Measurements from ENCODE around the gene DMKN. TPM values are rescaled to one million over a fixed set of nuclear protein-coding genes. Genes with fewer than 3 reads are reported as not detected.

Gene DMKN
- polyA plus RNA-seq, 3 donors, result not detected

- H3K36me3 ChIP-seq (replicated peaks in 1 of 2; ENCODE audit: control insufficient read depth in 1 of 2, insufficient read depth in 2 of 2, low read length in 2 of 2), result no peaks in the 10 kb centered on the region
- Mint-ChIP-seq H3K27ac (peak overlapping the region in 1 of 7 donors; percentile 40), H3K4me1 (peaks cover 7% of the 10 kb centered on the region), H3K36me3 (no peaks in the 10 kb centered on the region), H3K9me3 (peaks cover 0 to 2% (median 0%) of the 10 kb centered on the region in 7 donors), H3K27me3 (ENCODE audit: low read depth in 3 of 3) (peaks cover 16 to 18% (median 16%) of the 10 kb centered on the region in 3 donors), H3K4me3 (no peak overlapping the region)
- H2AFZ ChIP-seq (ENCODE audit: insufficient read depth, low read depth, low read length, poor library complexity, severe bottlenecking), result no peak overlapping the region
- DNase-seq, result no peak
- no peaks in the 10 kb centered on the region for H3K9me3 ChIP-seq (replicated peaks in 1 of 2; ENCODE audit: control insufficient read depth in 1 of 2, insufficient read depth in 1 of 2, low read length in 2 of 2)
- H3K79me2 ChIP-seq (ENCODE audit: insufficient read depth, low read length), result no peaks in the 10 kb centered on the region
- intact Hi-C loops (cut with micrococcal nuclease), result loop anchor here in 1 of 2 donors (10.0 kb wide), 1 partner anchor 139 kb away; the partner anchor contains the start of gene FFAR3
- no peak for TF ChIP-seq CTCF (IDR thresholded peaks at IDR 0.05)
- no peak overlapping the region for H3K9ac ChIP-seq (ENCODE audit: insufficient read depth, low read length, poor library complexity, severe bottlenecking)
- no peaks in the 10 kb centered on the region for H4K20me1 ChIP-seq (ENCODE audit: insufficient read depth, low read length)
- no peaks in the 10 kb centered on the region for H3K27me3 ChIP-seq (ENCODE audit: control insufficient read depth in 2 of 2, insufficient read depth in 2 of 2, low read length in 2 of 2)
- H3K4me3 ChIP-seq (replicated peaks in 1 of 3; ENCODE audit: low read depth in 2 of 3, low read length in 3 of 3), result no peak overlapping the region
- peaks cover 0 to 5% of the 10 kb centered on the region in 2 donors for H3K4me1 ChIP-seq (ENCODE audit: control insufficient read depth in 1 of 2, insufficient read depth in 2 of 2, low read length in 2 of 2)
- WGBS (ENCODE audit: insufficient coverage), result 100% methylated on average over 2 of the region's 9 CpGs
- no peak overlapping the region for H3K4me2 ChIP-seq (replicated peaks; ENCODE audit: extremely low read depth, low read length, poor library complexity, severe bottlenecking)
- H3K27ac ChIP-seq (ENCODE audit: low read depth in 1 of 2, low read length in 2 of 2), result no peak overlapping the region
Measured at GRCh38 chr19:35493971-35494370, 19.5 kb downstream of the DMKN start.

- no peaks in the 10 kb centered on the region for H3K36me3 Mint-ChIP-seq
- Histone ChIP-seq H3K4me2 (replicated peaks; ENCODE audit: extremely low read depth, low read length, poor library complexity, severe bottlenecking) (no peak overlapping the region), H3K9ac (ENCODE audit: insufficient read depth, low read length, poor library complexity, severe bottlenecking) (no peak overlapping the region), H3K4me3 (replicated peaks in 1 of 3; ENCODE audit: low read depth in 2 of 3, low read length in 3 of 3) (no peak overlapping the region), H4K20me1 (ENCODE audit: insufficient read depth, low read length) (no peaks in the 10 kb centered on the region), H3K27ac (ENCODE audit: low read depth in 1 of 2, low read length in 2 of 2) (no peak overlapping the region), H3K9me3 (replicated peaks in 1 of 2; ENCODE audit: control insufficient read depth in 1 of 2, insufficient read depth in 1 of 2, low read length in 2 of 2) (no peaks in the 10 kb centered on the region), H3K4me1 (ENCODE audit: control insufficient read depth in 1 of 2, insufficient read depth in 2 of 2, low read length in 2 of 2) (peaks cover 0 to 5% of the 10 kb centered on the region in 2 donors), H3K36me3 (replicated peaks in 1 of 2; ENCODE audit: control insufficient read depth in 1 of 2, insufficient read depth in 2 of 2, low read length in 2 of 2) (no peaks in the 10 kb centered on the region), H2AFZ (ENCODE audit: insufficient read depth, low read depth, low read length, poor library complexity, severe bottlenecking) (no peak overlapping the region), H3K27me3 (ENCODE audit: control insufficient read depth in 2 of 2, insufficient read depth in 2 of 2, low read length in 2 of 2) (peaks cover 0 to under 1% of the 10 kb centered on the region in 2 donors), H3K79me2 (ENCODE audit: insufficient read depth, low read length) (no peaks in the 10 kb centered on the region)
- H3K27ac Mint-ChIP-seq, result no peak overlapping the region
- DNase-seq, result no peak
- H3K4me3 Mint-ChIP-seq, result no peak overlapping the region
- peaks cover 20 to 22% (median 21%) of the 10 kb centered on the region in 3 donors for H3K27me3 Mint-ChIP-seq (ENCODE audit: low read depth in 3 of 3)
- no peak for TF ChIP-seq CTCF (IDR thresholded peaks at IDR 0.05)
- WGBS (ENCODE audit: insufficient coverage), result 91% methylated on average over 8 of the region's 9 CpGs
- intact Hi-C loops (cut with micrococcal nuclease), result loop anchor here in 1 of 2 donors (10.0 kb wide), 1 partner anchor 137 kb away; the partner anchor contains the start of gene FFAR3
- peaks cover 7% of the 10 kb centered on the region for H3K4me1 Mint-ChIP-seq
- peaks cover 0 to 2% (median 0%) of the 10 kb centered on the region in 7 donors for H3K9me3 Mint-ChIP-seq
Measured at GRCh38 chr19:35491836-35492360, 21.6 kb downstream of the DMKN start.
